ENCODE results near the gene LIPG.
"Not testable (repeated sequence)": the region's sequence is repeated elsewhere in the genome, so short reads cannot be mapped to it uniquely, and the experiment has no call there.

Gene LIPG

GRCh38 chr18:49546719-49547273, 15.1 kb upstream of the LIPG start:
- no peak for DNase-seq (ENCODE audit: low spot score)

GRCh38 chr18:49547701-49548100, 14.2 kb upstream of the LIPG start:
- DNase-seq (ENCODE audit: low spot score) = no peak

GRCh38 chr18:49548229-49548636, 13.6 kb upstream of the LIPG start:
- no peak for DNase-seq (ENCODE audit: low spot score)

GRCh38 chr18:49550621-49551339, 11.1 kb upstream of the LIPG start:
- no peak for DNase-seq (ENCODE audit: low spot score)

- no peak for DNase-seq (ENCODE audit: low spot score)
These were observed 8.9 kb upstream of the LIPG start for GRCh38 chr18:49553003-49553402.

GRCh38 chr18:49555641-49556040, 6.2 kb upstream of the LIPG start:
- no peak for DNase-seq (ENCODE audit: low spot score)

GRCh38 chr18:49558356-49558755, 3.5 kb upstream of the LIPG start:
- DNase-seq (ENCODE audit: low spot score) = no peak

GRCh38 chr18:49559326-49559931, 2.4 kb upstream of the LIPG start:
- DNase-seq (ENCODE audit: low spot score) = not testable (repeated sequence)

GRCh38 chr18:49560277-49560623, 1.6 kb upstream of the LIPG start:
- no peak for DNase-seq (ENCODE audit: low spot score)

- DNase-seq (ENCODE audit: low spot score) = no peak
These were observed 1.1 kb upstream of the LIPG start for GRCh38 chr18:49560624-49561288.

- no peak for DNase-seq (ENCODE audit: low spot score)
These were observed 748 bp downstream of the LIPG start for GRCh38 chr18:49562481-49563129.

- no peak for DNase-seq (ENCODE audit: low spot score)
These were observed 1.3 kb downstream of the LIPG start for GRCh38 chr18:49563130-49563540.

- no peak for DNase-seq (ENCODE audit: low spot score)
These were observed 2.1 kb downstream of the LIPG start for GRCh38 chr18:49563701-49564517.

- no peak for DNase-seq (ENCODE audit: low spot score)
These were observed 2.6 kb downstream of the LIPG start for GRCh38 chr18:49564518-49564834.

- no peak for DNase-seq (ENCODE audit: low spot score)
These were observed 3.2 kb downstream of the LIPG start for GRCh38 chr18:49565101-49565500.

- peak; percentile 73 for DNase-seq (ENCODE audit: low spot score)
These were observed 3.8 kb downstream of the LIPG start for GRCh38 chr18:49565612-49566011.

GRCh38 chr18:49566217-49566770, 4.4 kb downstream of the LIPG start:
- DNase-seq (ENCODE audit: low spot score) = no peak

- DNase-seq (ENCODE audit: low spot score) = no peak
These were observed 5.1 kb downstream of the LIPG start for GRCh38 chr18:49566985-49567384.

- no peak for DNase-seq (ENCODE audit: low spot score)
These were observed 7.9 kb downstream of the LIPG start for GRCh38 chr18:49569724-49570123.

GRCh38 chr18:49570836-49571235, 9.0 kb downstream of the LIPG start:
- no peak for DNase-seq (ENCODE audit: low spot score)

GRCh38 chr18:49572611-49573345, 10.9 kb downstream of the LIPG start:
- DNase-seq (ENCODE audit: low spot score) = no peak

Data from globus pallidus (tissue), 1 donor.